ENCODE measurements around the gene GRHL1. TPM values are rescaled to one million over a fixed set of nuclear protein-coding genes. Genes with fewer than 3 reads are reported as not detected.

The GRHL1 gene
- total RNA-seq, 2 experiments from 2014 or later, result 0.69 to 0.79 TPM

DNA sequence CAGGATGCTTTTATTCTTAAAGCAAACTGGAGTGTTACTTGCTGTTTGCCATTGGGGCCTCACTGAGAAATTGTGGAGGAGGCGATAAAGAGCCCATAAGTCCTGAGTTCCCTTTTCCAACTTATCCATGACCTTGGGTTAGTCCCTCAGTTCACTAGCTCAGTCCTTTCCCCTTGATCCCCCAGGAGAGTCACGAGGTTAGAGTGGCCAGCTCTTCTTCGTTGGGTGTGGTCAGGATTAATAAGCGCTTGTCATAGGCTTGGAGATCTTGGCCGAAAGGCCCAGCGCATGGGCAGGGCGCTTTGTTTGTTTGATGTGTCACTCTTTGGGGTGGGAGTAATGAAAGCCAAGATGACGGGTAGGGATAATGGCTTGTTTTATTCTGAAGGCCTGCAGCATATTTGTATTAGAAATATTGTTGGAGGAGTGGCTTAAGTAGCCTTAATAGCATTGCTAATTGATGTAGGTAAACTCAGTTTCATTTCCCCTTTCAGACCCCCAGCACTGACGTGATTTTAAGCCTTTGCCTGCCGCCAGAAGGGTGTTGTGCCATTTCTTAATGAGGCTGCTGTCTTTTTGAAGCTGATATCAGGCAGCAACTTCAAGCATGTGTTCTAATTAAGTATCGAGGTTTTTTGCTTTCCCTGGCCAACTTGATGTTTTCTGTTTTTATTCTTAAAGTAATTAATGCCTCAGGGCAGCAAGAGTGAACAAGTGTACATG is 15.7 kb downstream of the GRHL1 start:
- no peak for DNase-seq
- peaks cover 12% of the 10 kb centered on the region for H3K4me1 Mint-ChIP-seq (ENCODE audit: low read depth)
- H3K27ac Mint-ChIP-seq, result no peak overlapping the region
- H3K27me3 Mint-ChIP-seq (ENCODE audit: low read depth), result no peaks in the 10 kb centered on the region
- H3K4me3 Mint-ChIP-seq, result no peak overlapping the region
- no peaks in the 10 kb centered on the region for H3K9me3 Mint-ChIP-seq
- no peaks in the 10 kb centered on the region for H3K36me3 Mint-ChIP-seq (ENCODE audit: low read depth)
- intact Hi-C loops (cut with micrococcal nuclease), result no loop called here
- CTCF ChIA-PET, result interaction anchor here (0.9 to 1.3 kb wide), 4 partner anchors 17 to 168 kb away, joined by 3 to 5 read pairs (median 4); no protein-coding TSS in a partner anchor

DNA sequence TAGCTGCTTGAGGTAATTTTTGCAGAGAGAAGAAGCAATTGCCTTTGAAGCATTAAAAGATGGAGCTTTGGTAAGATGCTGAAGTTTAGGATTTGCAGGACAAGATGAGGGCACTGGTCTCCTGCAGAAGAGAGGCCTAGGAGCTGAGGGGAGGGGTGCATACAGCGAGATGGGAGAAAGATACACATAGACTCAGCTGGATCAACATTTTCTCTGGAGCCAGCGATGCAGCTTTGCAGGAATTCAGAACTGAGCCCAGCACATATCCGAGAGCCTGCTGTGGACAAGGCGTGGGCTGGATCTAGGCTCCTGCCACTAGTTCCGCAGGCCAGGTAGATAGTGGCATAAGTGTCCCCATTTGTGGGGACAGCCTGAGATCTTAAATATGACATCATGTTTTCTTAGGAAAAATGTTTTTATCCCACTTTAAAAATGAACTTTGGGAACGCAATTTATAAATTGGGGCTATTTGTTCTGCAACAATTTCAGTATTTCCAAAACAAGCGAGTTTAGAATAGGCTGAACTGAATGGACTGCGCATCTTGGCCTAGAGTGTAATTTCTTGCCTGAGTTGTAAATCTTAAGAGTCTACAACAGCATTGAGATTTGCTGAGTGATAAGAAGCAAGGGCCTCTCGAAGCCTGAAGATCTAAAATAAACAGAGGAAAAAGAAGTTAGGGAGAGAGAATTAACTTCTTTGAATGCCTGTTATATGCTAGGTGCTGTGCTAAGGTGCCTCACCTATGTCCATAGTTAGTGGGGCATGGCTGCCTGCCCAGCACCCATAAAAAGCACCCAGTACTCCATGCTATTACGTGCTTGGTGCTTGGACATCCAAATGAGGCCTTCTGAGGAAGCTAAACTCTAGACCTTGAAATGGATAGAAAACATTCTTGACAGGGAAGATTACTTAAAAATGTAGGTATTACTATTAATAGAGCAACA is 17.3 kb downstream of the GRHL1 start:
- Mint-ChIP-seq H3K4me3 (no peak overlapping the region), H3K27ac (no peak overlapping the region)
- intact Hi-C loops (cut with micrococcal nuclease), result no loop called here

GRCh38 chr2:9970200-9971044 is 18.9 kb downstream of the GRHL1 start:
- CTCF ChIA-PET, result interaction anchor here (0.6 to 1.4 kb wide), 5 partner anchors 14 to 171 kb away, joined by 3 to 6 read pairs (median 3); no protein-coding TSS in a partner anchor
- H3K4me3 Mint-ChIP-seq, result no peak overlapping the region
- intact Hi-C loops (cut with micrococcal nuclease), result no loop called here
- H3K36me3 Mint-ChIP-seq (ENCODE audit: low read depth), result no peaks in the 10 kb centered on the region
- DNase-seq, result no peak
- no peaks in the 10 kb centered on the region for H3K9me3 Mint-ChIP-seq
- H3K4me1 Mint-ChIP-seq (ENCODE audit: low read depth), result peaks cover 11% of the 10 kb centered on the region
- H3K27me3 Mint-ChIP-seq (ENCODE audit: low read depth), result no peaks in the 10 kb centered on the region
- H3K27ac Mint-ChIP-seq, result no peak overlapping the region

More for the DNA sequence above, 17.3 kb downstream of the GRHL1 start:
- H3K9me3 Mint-ChIP-seq, result no peaks in the 10 kb centered on the region
- H3K27me3 Mint-ChIP-seq (ENCODE audit: low read depth), result no peaks in the 10 kb centered on the region
- CTCF ChIA-PET, result interaction anchor here (0.7 to 1.2 kb wide), 3 partner anchors 13 to 169 kb away, joined by 3 to 5 read pairs (median 4); no protein-coding TSS in a partner anchor
- H3K36me3 Mint-ChIP-seq (ENCODE audit: low read depth), result no peaks in the 10 kb centered on the region
- H3K4me1 Mint-ChIP-seq (ENCODE audit: low read depth), result peaks cover 12% of the 10 kb centered on the region
- no peak for DNase-seq

DNA sequence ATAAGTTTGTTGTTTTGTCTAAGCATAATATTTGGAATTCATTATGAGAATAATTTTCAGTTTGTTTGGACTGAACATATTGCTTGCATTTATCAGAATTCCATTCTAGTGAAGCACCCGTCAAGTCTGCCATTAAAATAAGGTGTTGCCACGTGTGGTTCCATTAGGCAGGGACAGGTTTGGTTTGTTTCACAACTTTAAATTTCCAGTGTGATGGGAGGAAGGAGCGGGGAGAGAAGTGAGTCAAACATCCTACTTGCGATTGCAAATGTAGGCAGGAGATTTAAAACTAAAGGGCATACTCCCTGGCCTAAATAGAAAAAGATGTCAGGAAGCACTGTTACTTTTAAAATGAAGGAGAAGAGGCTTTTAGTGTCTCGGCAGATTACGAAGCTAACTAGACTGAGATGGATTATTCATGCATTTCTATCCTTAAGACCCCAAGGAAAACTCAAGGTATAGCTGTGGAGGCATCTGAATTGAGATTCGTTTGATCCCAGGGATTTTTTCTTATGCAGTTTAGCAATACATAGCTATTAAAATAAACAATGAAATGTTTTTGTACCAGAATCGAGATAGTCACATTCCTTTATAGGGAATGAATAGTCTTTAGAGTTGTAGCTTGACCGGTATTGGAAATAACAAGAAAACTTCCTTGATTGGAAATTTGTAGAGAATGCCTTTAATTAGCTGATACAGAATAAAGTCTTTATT is 19.8 kb downstream of the GRHL1 start:
- Mint-ChIP-seq H3K4me1 (ENCODE audit: low read depth) (peaks cover 16% of the 10 kb centered on the region), H3K4me3 (no peak overlapping the region), H3K27ac (no peak overlapping the region), H3K36me3 (ENCODE audit: low read depth) (no peaks in the 10 kb centered on the region), H3K27me3 (ENCODE audit: low read depth) (no peaks in the 10 kb centered on the region), H3K9me3 (no peaks in the 10 kb centered on the region)
- no peak for DNase-seq
- CTCF ChIA-PET, result interaction anchor here (0.6 to 2.1 kb wide), 6 partner anchors 11 to 172 kb away, joined by 3 to 18 read pairs (median 3); no protein-coding TSS in a partner anchor
- intact Hi-C loops (cut with micrococcal nuclease), result no loop called here

- intact Hi-C loops (cut with micrococcal nuclease), result no loop called here
- Mint-ChIP-seq H3K9me3 (no peaks in the 10 kb centered on the region), H3K27me3 (ENCODE audit: low read depth) (no peaks in the 10 kb centered on the region), H3K36me3 (ENCODE audit: low read depth) (no peaks in the 10 kb centered on the region), H3K4me3 (no peak overlapping the region), H3K4me1 (ENCODE audit: low read depth) (peaks cover 22% of the 10 kb centered on the region), H3K27ac (no peak overlapping the region)
- DNase-seq, result no peak
- CTCF ChIA-PET, result interaction anchor here (0.6 to 2.1 kb wide), 6 partner anchors 8 to 828 kb away, joined by 3 to 18 read pairs (median 4); no protein-coding TSS in a partner anchor
Observed at GRCh38 chr2:9971890-9972289, 20.4 kb downstream of the GRHL1 start.

DNA sequence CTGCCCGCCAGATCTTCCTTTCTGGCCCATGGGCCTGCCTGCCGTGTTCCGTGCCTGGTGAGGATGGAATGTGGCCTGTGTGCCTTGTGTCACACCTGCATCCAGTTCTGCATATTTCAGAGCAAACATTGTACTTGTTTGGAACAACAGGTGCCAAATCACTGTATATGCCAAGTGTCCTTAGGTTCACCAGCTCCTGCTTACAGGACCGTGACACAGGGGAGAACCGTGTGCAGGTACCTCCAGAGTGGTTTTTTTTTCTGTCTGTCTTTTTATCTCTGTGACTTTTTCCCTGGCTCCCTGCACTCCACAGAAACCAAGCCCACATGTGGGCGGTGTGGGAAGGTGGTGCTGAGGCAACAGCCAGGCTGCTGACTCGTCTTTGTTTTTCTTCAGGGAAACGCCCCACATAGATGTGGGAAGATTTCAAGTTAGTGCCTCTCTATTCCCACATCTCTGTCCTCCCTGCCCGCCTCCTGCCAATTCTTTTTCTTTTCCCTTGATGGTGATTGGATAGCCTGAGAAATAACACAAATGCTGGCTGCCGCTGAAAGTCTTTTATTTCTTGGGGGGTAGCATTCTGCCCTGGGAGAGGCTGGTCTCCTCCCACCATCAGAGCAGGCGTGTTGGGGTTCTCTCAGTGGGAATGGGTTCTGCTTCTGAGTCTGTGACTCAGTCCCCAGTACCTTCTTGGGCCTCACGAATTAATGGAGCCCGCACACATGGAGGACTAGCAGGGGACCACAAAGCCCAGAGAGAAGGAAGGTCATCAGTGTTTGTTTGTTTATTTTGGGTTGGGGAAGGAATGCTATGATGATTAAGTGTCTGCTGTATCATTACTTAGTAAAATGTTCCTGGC is 21.4 kb downstream of the GRHL1 start:
- Mint-ChIP-seq H3K27me3 (ENCODE audit: low read depth) (no peaks in the 10 kb centered on the region), H3K4me3 (no peak overlapping the region), H3K9me3 (no peaks in the 10 kb centered on the region), H3K36me3 (ENCODE audit: low read depth) (no peaks in the 10 kb centered on the region), H3K4me1 (ENCODE audit: low read depth) (peaks cover 25% of the 10 kb centered on the region), H3K27ac (no peak overlapping the region)
- no peak for DNase-seq
- CTCF ChIA-PET, result interaction anchor here (0.6 to 2.1 kb wide), 5 partner anchors 9 to 829 kb away, joined by 3 to 18 read pairs (median 3); no protein-coding TSS in a partner anchor
- intact Hi-C loops (cut with micrococcal nuclease), result no loop called here

- Mint-ChIP-seq H3K36me3 (ENCODE audit: low read depth) (peaks cover 2% of the 10 kb centered on the region), H3K9me3 (no peaks in the 10 kb centered on the region), H3K4me3 (no peak overlapping the region), H3K4me1 (ENCODE audit: low read depth) (peaks cover 31% of the 10 kb centered on the region), H3K27ac (no peak overlapping the region), H3K27me3 (ENCODE audit: low read depth) (peaks cover 4% of the 10 kb centered on the region)
- CTCF ChIA-PET, result interaction anchor here (1.4 kb wide), 1 partner anchor 124 kb away, joined by 3 read pairs; no protein-coding TSS in a partner anchor
- DNase-seq, result no peak
- intact Hi-C loops (cut with micrococcal nuclease), result no loop called here
Observed at GRCh38 chr2:9973690-9974089, 22.2 kb downstream of the GRHL1 start.

- intact Hi-C loops (cut with micrococcal nuclease), result no loop called here
- Mint-ChIP-seq H3K9me3 (no peaks in the 10 kb centered on the region), H3K4me1 (ENCODE audit: low read depth) (peaks cover 31% of the 10 kb centered on the region), H3K27me3 (ENCODE audit: low read depth) (peaks cover 4% of the 10 kb centered on the region), H3K27ac (no peak overlapping the region), H3K4me3 (no peak overlapping the region), H3K36me3 (ENCODE audit: low read depth) (peaks cover 2% of the 10 kb centered on the region)
- DNase-seq, result no peak
- CTCF ChIA-PET, result interaction anchor here (0.7 to 1.4 kb wide), 3 partner anchors 10 to 123 kb away, joined by 3 to 8 read pairs (median 5); no protein-coding TSS in a partner anchor
Observed at GRCh38 chr2:9974343-9974742, 22.9 kb downstream of the GRHL1 start.

DNA sequence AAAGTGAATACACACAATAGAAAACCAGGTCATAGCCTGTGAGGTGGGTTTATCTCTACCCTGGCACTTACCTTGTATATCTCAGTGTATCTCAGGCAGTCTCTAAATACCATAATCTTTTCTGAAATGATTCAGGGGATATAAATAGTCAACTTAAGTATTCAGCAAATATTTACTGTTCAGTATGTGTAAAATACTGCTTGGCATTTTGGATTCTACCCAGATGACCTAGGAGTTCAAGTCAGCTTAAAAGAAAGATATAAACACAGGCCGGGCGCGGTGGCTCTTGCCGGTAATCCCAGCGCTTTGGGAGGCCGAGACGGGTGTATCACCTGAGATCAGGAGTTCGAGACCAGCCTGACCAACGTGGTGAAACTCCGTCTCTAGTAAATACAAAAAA is 23.8 kb downstream of the GRHL1 start:
- Mint-ChIP-seq H3K27ac (no peak overlapping the region), H3K4me3 (no peak overlapping the region), H3K36me3 (ENCODE audit: low read depth) (peaks cover 2% of the 10 kb centered on the region), H3K27me3 (ENCODE audit: low read depth) (peaks cover 4% of the 10 kb centered on the region), H3K9me3 (no peaks in the 10 kb centered on the region), H3K4me1 (ENCODE audit: low read depth) (peaks cover 34% of the 10 kb centered on the region)
- CTCF ChIA-PET, result interaction anchor here (1.3 kb wide), 1 partner anchor 9 kb away, joined by 8 read pairs; no protein-coding TSS in a partner anchor
- intact Hi-C loops (cut with micrococcal nuclease), result loop anchor here (5.0 kb wide), 1 partner anchor 423 kb away; no protein-coding TSS in a partner anchor
- DNase-seq, result no peak

- intact Hi-C loops (cut with micrococcal nuclease), result loop anchor here (2.0 to 5.0 kb wide), 2 partner anchors 25 to 424 kb away; partner anchors contain the start of gene GRHL1
- H3K4me3 Mint-ChIP-seq, result no peak overlapping the region
- H3K9me3 Mint-ChIP-seq, result no peaks in the 10 kb centered on the region
- H3K27ac Mint-ChIP-seq, result no peak overlapping the region
- H3K27me3 Mint-ChIP-seq (ENCODE audit: low read depth), result peaks cover 4% of the 10 kb centered on the region
- DNase-seq, result peak; percentile 53
- CTCF ChIA-PET, result interaction anchor here (1.3 kb wide), 1 partner anchor 9 kb away, joined by 3 read pairs; no protein-coding TSS in a partner anchor
- H3K4me1 Mint-ChIP-seq (ENCODE audit: low read depth), result peaks cover 40% of the 10 kb centered on the region
- peaks cover 2% of the 10 kb centered on the region for H3K36me3 Mint-ChIP-seq (ENCODE audit: low read depth)
Observed at GRCh38 chr2:9975805-9976447, 24.4 kb downstream of the GRHL1 start.

Data from activated naive CD4-positive, alpha-beta T cell treated with anti-CD3 and anti-CD28 coated beads for 36 hours (primary cell).